ENCODE data around the gene NRG2.

The NRG2 gene

GRCh38 chr5:139863855-139864558 is 179.1 kb downstream of the NRG2 start:
- H3K4me3 ChIP-seq (ENCODE audit: low read depth, low read length) = no peak overlapping the region

- no peak overlapping the region for H3K4me3 ChIP-seq (ENCODE audit: low read depth, low read length)
Observed at GRCh38 chr5:139863361-139863760, 179.7 kb downstream of the NRG2 start.

GRCh38 chr5:139862803-139863202 is 180.3 kb downstream of the NRG2 start:
- no peak overlapping the region for H3K4me3 ChIP-seq (ENCODE audit: low read depth, low read length)

GRCh38 chr5:139862313-139862712 is 180.8 kb downstream of the NRG2 start:
- no peak overlapping the region for H3K4me3 ChIP-seq (ENCODE audit: low read depth, low read length)

- H3K4me3 ChIP-seq (ENCODE audit: low read depth, low read length) = no peak overlapping the region
Observed at GRCh38 chr5:139861889-139862207, 181.3 kb downstream of the NRG2 start.

GRCh38 chr5:139861021-139861888 is 181.8 kb downstream of the NRG2 start:
- no peak overlapping the region for H3K4me3 ChIP-seq (ENCODE audit: low read depth, low read length)

GRCh38 chr5:139859013-139859412 is 184.1 kb downstream of the NRG2 start:
- H3K4me3 ChIP-seq (ENCODE audit: low read depth, low read length) = no peak overlapping the region

GRCh38 chr5:139856714-139857113 is 186.4 kb downstream of the NRG2 start:
- H3K4me3 ChIP-seq (ENCODE audit: low read depth, low read length) = no peak overlapping the region

- H3K4me3 ChIP-seq (ENCODE audit: low read depth, low read length) = no peak overlapping the region
Observed at GRCh38 chr5:139855946-139856540, 187.1 kb downstream of the NRG2 start.

- H3K4me3 ChIP-seq (ENCODE audit: low read depth, low read length) = no peak overlapping the region
Observed at GRCh38 chr5:139855451-139855850, 187.6 kb downstream of the NRG2 start.

GRCh38 chr5:139854953-139855352 is 188.1 kb downstream of the NRG2 start:
- no peak overlapping the region for H3K4me3 ChIP-seq (ENCODE audit: low read depth, low read length)

GRCh38 chr5:139854029-139854605 is 189.0 kb downstream of the NRG2 start:
- no peak overlapping the region for H3K4me3 ChIP-seq (ENCODE audit: low read depth, low read length)

- no peak overlapping the region for H3K4me3 ChIP-seq (ENCODE audit: low read depth, low read length)
Observed at GRCh38 chr5:139852696-139853095, 190.4 kb downstream of the NRG2 start.

GRCh38 chr5:139851558-139851957 is 191.5 kb downstream of the NRG2 start:
- H3K4me3 ChIP-seq (ENCODE audit: low read depth, low read length) = no peak overlapping the region

GRCh38 chr5:139850423-139851016 is 192.6 kb downstream of the NRG2 start:
- H3K4me3 ChIP-seq (ENCODE audit: low read depth, low read length) = no peak overlapping the region

- H3K4me3 ChIP-seq (ENCODE audit: low read depth, low read length) = no peak overlapping the region
Observed at GRCh38 chr5:139849942-139850341, 193.2 kb downstream of the NRG2 start.

- no peak overlapping the region for H3K4me3 ChIP-seq (ENCODE audit: low read depth, low read length)
Observed at GRCh38 chr5:139849501-139849900, 193.6 kb downstream of the NRG2 start.

GRCh38 chr5:139848508-139849100 is 194.5 kb downstream of the NRG2 start:
- H3K4me3 ChIP-seq (ENCODE audit: low read depth, low read length) = peak overlapping the region; percentile 43

- peak overlapping the region; percentile 43 for H3K4me3 ChIP-seq (ENCODE audit: low read depth, low read length)
Observed at GRCh38 chr5:139847790-139848507, 195.2 kb downstream of the NRG2 start.

- H3K4me3 ChIP-seq (ENCODE audit: low read depth, low read length) = no peak overlapping the region
Observed at GRCh38 chr5:139847091-139847490, 196.0 kb downstream of the NRG2 start.

All from iPS-11a (cell line).